Left ventricle myocardium inferior (tissue), 1 donor: ENCODE results near the gene ATXN1. TPM values are rescaled to one million over a fixed set of nuclear protein-coding genes. Genes with fewer than 3 reads are reported as not detected.

Experiments
- DNase-seq: peaks from one replicate; pipeline ENCODE4 v3.0.0-alpha.2; 2020
- H3K27ac ChIP-seq: fragments of 200-600 bp; replicated peaks from 2 replicates; pipeline ENCODE4 v1.8.0; 2021
- H3K27me3 ChIP-seq: fragments of 200-600 bp; 2 replicates; pipeline ENCODE4 v1.8.0; 2021; ENCODE audit warnings: low read depth
- H3K36me3 ChIP-seq: fragments of 200-600 bp; 2 replicates; pipeline ENCODE4 v1.8.0; 2021
- H3K4me1 ChIP-seq: fragments of 200-600 bp; 2 replicates; pipeline ENCODE4 v1.8.0; 2021
- H3K4me3 ChIP-seq: fragments of 200-600 bp; 2 replicates; pipeline ENCODE4 v1.8.0; 2021; ENCODE audit warnings: mild to moderate bottlenecking, moderate library complexity
- H3K9me3 ChIP-seq: fragments of 200-600 bp; replicated peaks from 2 replicates; pipeline ENCODE4 v1.8.0; 2021
- intact Hi-C: fragments of 100-400 bp; cut with micrococcal nuclease; formaldehyde crosslinking; loops from one replicate; pipeline ENCODE4 v1.11.0; 2022
- total RNA-seq: library from RNA; stranded (reverse); fragmentation: NEBNext Ultra II Directional; extraction: Animal tissue kit (Norgen Biotek cat#: 25700); gene quantifications from one replicate; pipeline ENCODE4 v1.2.1, GENCODE V29; 2021
- TF ChIP-seq, protein P1 (sequence below): fragments of 200-600 bp; IDR thresholded peaks from 2 replicates; pipeline ENCODE4 v1.8.0; 2021; ENCODE audit warnings: antibody characterized with exemption, mild to moderate bottlenecking, borderline replicate concordance
- donor health status: DM: no; HTN: yes; CAD: no; lungs with severe emphysema.

ATXN1 gene
- total RNA-seq, 1 donor from 2014 or later, result 41.5 TPM

DNA sequence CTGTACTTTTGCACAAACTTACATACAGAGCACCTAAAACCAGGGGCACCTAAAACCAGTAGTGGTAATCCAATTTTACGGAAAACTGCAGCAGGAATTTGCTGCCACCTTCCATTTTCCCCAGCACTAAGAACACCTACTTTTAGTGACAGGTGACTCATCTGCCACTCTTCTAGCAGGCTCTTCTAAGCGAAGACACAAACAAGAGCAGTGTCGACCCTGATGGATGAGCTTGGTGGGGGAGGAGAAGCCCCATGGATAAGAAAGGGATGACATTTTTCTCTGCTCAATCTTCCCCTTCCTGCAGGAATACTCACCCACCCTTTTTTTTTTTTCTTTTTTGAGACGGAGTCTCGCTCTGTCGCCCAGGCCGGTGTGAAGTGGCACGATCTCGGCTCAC lies 406.0 kb downstream of the ATXN1 start:
- no peak for DNase-seq
- Histone ChIP-seq H3K27ac (no peak overlapping the region), H3K27me3 (no peaks in the 10 kb centered on the region), H3K4me1 (peaks cover 19% of the 10 kb centered on the region), H3K4me3 (no peak overlapping the region), H3K36me3 (no peaks in the 10 kb centered on the region), H3K9me3 (no peaks in the 10 kb centered on the region)
- TF ChIP-seq, protein P1, sequence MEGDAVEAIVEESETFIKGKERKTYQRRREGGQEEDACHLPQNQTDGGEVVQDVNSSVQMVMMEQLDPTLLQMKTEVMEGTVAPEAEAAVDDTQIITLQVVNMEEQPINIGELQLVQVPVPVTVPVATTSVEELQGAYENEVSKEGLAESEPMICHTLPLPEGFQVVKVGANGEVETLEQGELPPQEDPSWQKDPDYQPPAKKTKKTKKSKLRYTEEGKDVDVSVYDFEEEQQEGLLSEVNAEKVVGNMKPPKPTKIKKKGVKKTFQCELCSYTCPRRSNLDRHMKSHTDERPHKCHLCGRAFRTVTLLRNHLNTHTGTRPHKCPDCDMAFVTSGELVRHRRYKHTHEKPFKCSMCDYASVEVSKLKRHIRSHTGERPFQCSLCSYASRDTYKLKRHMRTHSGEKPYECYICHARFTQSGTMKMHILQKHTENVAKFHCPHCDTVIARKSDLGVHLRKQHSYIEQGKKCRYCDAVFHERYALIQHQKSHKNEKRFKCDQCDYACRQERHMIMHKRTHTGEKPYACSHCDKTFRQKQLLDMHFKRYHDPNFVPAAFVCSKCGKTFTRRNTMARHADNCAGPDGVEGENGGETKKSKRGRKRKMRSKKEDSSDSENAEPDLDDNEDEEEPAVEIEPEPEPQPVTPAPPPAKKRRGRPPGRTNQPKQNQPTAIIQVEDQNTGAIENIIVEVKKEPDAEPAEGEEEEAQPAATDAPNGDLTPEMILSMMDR, result no peak
- intact Hi-C loops, result no loop called here

DNA sequence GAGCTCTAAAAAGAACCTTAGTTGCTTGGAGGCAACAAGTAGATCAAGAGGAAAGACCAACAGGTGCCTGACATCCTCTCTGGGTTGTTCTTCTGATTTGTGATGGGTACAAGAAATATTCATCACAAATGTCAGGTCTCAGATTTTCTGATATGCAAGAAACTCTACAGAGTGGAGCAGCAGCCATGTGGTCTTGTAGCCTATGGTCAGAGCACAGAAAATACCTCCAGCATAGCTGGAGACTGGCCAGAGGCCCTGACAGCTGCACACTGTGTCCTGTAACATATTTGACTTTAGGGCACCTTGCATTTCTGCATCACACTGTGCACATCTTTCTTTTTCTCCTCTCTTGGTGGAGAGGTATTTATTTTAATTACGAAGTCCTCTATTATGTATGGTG lies 406.6 kb downstream of the ATXN1 start:
- H3K36me3 ChIP-seq, result no peaks in the 10 kb centered on the region
- no peak for DNase-seq
- intact Hi-C loops, result no loop called here
- no peaks in the 10 kb centered on the region for H3K9me3 ChIP-seq
- TF ChIP-seq, protein P1, result no peak
- peaks cover 19% of the 10 kb centered on the region for H3K4me1 ChIP-seq
- no peak overlapping the region for H3K27ac ChIP-seq
- no peaks in the 10 kb centered on the region for H3K27me3 ChIP-seq
- H3K4me3 ChIP-seq, result no peak overlapping the region

DNA sequence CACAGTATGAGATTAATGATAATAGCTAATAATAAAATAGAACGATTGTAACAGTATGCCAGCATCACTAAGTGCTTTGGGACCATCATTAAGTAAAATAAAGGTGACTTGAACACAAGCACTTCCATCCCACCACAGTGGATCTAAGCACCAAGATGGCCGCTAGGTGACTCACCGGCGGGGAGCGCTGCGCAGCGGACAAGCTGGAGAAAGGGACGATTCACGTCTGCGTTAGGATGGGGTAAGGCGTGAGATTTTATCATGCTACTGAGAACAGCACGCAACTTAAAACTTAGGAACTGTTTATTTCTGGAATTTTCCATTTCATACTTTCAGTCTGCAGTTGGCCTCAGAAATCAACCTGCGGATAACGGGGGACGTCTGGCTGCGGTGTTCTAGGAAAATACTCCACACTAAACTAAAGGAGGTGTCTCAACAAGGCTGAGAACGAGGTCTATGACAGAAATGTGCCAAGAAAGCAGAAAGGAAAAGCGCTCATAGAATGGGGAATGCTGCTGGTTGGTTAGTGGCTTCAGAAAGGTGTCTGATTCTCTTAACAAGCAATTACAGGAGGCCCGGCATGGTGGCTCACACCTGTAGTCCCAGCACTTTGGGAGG lies 408.3 kb downstream of the ATXN1 start:
- no peaks in the 10 kb centered on the region for H3K9me3 ChIP-seq
- H3K4me1 ChIP-seq, result peaks cover 19% of the 10 kb centered on the region
- DNase-seq, result no peak
- H3K27me3 ChIP-seq, result no peaks in the 10 kb centered on the region
- intact Hi-C loops, result no loop called here
- TF ChIP-seq, protein P1, result no peak
- H3K27ac ChIP-seq, result no peak overlapping the region
- no peaks in the 10 kb centered on the region for H3K36me3 ChIP-seq
- H3K4me3 ChIP-seq, result no peak overlapping the region

DNA sequence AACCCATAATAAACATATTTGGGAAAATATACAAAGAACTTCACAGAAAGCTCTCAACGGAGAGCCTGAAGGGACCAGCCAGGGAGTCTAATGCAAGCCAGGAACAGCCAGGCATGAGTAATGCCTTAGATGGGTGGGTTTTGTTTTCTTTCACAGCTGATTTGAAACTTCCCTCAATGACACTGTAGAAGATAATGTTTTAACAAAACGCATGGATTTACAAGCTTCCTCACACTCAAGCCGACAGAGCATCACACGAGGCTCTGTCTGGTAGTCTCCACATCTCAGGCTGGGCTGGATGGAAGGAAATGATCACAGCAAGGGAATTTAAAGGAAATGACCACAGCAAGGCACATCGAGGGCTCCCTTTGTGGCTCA lies 409.0 kb downstream of the ATXN1 start:
- H3K4me1 ChIP-seq, result peaks cover 19% of the 10 kb centered on the region
- H3K4me3 ChIP-seq, result no peak overlapping the region
- no peak for DNase-seq
- H3K36me3 ChIP-seq, result no peaks in the 10 kb centered on the region
- H3K27ac ChIP-seq, result peak overlapping the region; percentile 49
- no peaks in the 10 kb centered on the region for H3K27me3 ChIP-seq
- intact Hi-C loops, result no loop called here
- H3K9me3 ChIP-seq, result no peaks in the 10 kb centered on the region
- TF ChIP-seq, protein P1, result no peak

DNA sequence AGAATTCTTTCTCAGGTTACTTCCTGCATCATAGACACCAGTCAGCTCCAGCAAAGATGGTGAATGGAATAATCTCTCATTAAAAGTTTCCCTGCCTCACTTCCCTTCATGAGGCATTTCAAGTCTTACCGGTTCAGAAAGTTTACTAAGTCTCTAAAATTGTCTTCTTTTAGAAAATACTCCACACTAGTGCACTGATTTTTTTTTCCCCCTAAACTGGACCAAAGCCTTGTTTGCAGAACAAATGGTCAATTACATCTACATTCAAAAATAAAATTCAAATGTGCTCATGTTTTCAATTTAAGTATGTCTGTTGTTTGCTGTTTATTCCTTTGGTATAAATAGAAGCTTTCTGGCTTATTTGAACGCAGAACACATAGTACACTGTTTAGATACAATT lies 411.7 kb downstream of the ATXN1 start:
- no peak for DNase-seq
- H3K36me3 ChIP-seq, result no peaks in the 10 kb centered on the region
- peaks cover 28% of the 10 kb centered on the region for H3K4me1 ChIP-seq
- H3K9me3 ChIP-seq, result no peaks in the 10 kb centered on the region
- H3K27me3 ChIP-seq, result no peaks in the 10 kb centered on the region
- intact Hi-C loops, result no loop called here
- no peak overlapping the region for H3K4me3 ChIP-seq
- no peak overlapping the region for H3K27ac ChIP-seq
- TF ChIP-seq, protein P1, result no peak
